Osteocyte (in vitro differentiated cells): ENCODE measurements around the gene INO80E. TPM values are rescaled to one million over a fixed set of nuclear protein-coding genes. Genes with fewer than 3 reads are reported as not detected.
"Not testable (repeated sequence)": the region's sequence is repeated elsewhere in the genome, so short reads cannot be mapped to it uniquely, and the experiment has no call there.

Source experiments
- DNase-seq: peaks from one replicate; pipeline ENCODE4 v3.0.0; 2021; ENCODE audit warnings: mixed read lengths; ENCODE audit not compliant: unreplicated experiment; ENCODE audit errors: extremely low spot score
- H3K27ac Mint-ChIP-seq: one replicate; pipeline ENCODE4 v1.8.0; 2021; ENCODE audit warnings: mild to moderate bottlenecking, mixed read lengths; ENCODE audit not compliant: unreplicated experiment
- H3K27me3 Mint-ChIP-seq: one replicate; pipeline ENCODE4 v1.8.0; 2021; ENCODE audit warnings: mixed read lengths; ENCODE audit not compliant: unreplicated experiment
- H3K36me3 Mint-ChIP-seq: one replicate; pipeline ENCODE4 v1.8.0; 2021; ENCODE audit warnings: mixed read lengths; ENCODE audit not compliant: unreplicated experiment
- H3K4me1 Mint-ChIP-seq: one replicate; pipeline ENCODE4 v1.8.0; 2021; ENCODE audit warnings: mixed read lengths; ENCODE audit not compliant: unreplicated experiment
- H3K4me3 Mint-ChIP-seq: one replicate; pipeline ENCODE4 v1.8.0; 2021; ENCODE audit warnings: mild to moderate bottlenecking, moderate library complexity, mixed read lengths; ENCODE audit not compliant: unreplicated experiment
- H3K9me3 Mint-ChIP-seq: one replicate; pipeline ENCODE4 v1.8.0; 2021; ENCODE audit warnings: mixed read lengths; ENCODE audit not compliant: unreplicated experiment
- total RNA-seq: library from RNA; stranded (reverse); gene quantifications from 2 replicates; pipeline ENCODE4 v1.2.1, GENCODE V29; 2021
- TF ChIP-seq, protein P1 (sequence below): fragments of 200-600 bp; sonication (generic); IDR thresholded peaks from 2 replicates; pipeline ENCODE4 v1.5.0; 2021; ENCODE audit warnings: antibody characterized with exemption, mild to moderate bottlenecking, moderate library complexity

The INO80E gene
- total RNA-seq, 1 donor from 2014 or later: 77.0 TPM

- no peak overlapping the region for H3K27ac Mint-ChIP-seq
- H3K36me3 Mint-ChIP-seq: no peaks in the 10 kb centered on the region
- H3K9me3 Mint-ChIP-seq: no peaks in the 10 kb centered on the region
- no peak overlapping the region for H3K4me3 Mint-ChIP-seq
- no peak for DNase-seq
- TF ChIP-seq, protein P1, sequence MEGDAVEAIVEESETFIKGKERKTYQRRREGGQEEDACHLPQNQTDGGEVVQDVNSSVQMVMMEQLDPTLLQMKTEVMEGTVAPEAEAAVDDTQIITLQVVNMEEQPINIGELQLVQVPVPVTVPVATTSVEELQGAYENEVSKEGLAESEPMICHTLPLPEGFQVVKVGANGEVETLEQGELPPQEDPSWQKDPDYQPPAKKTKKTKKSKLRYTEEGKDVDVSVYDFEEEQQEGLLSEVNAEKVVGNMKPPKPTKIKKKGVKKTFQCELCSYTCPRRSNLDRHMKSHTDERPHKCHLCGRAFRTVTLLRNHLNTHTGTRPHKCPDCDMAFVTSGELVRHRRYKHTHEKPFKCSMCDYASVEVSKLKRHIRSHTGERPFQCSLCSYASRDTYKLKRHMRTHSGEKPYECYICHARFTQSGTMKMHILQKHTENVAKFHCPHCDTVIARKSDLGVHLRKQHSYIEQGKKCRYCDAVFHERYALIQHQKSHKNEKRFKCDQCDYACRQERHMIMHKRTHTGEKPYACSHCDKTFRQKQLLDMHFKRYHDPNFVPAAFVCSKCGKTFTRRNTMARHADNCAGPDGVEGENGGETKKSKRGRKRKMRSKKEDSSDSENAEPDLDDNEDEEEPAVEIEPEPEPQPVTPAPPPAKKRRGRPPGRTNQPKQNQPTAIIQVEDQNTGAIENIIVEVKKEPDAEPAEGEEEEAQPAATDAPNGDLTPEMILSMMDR: no peak
- H3K4me1 Mint-ChIP-seq: peaks cover 16% of the 10 kb centered on the region
- H3K27me3 Mint-ChIP-seq: no peaks in the 10 kb centered on the region
Measured at GRCh38 chr16:29958756-29959155, 37.3 kb upstream of the INO80E start.

GRCh38 chr16:29959293-29959692 lies 36.7 kb upstream of the INO80E start:
- no peak for DNase-seq
- H3K4me3 Mint-ChIP-seq: no peak overlapping the region
- H3K27me3 Mint-ChIP-seq: no peaks in the 10 kb centered on the region
- H3K9me3 Mint-ChIP-seq: no peaks in the 10 kb centered on the region
- peaks cover 16% of the 10 kb centered on the region for H3K4me1 Mint-ChIP-seq
- TF ChIP-seq, protein P1: no peak
- no peak overlapping the region for H3K27ac Mint-ChIP-seq
- H3K36me3 Mint-ChIP-seq: no peaks in the 10 kb centered on the region

DNA sequence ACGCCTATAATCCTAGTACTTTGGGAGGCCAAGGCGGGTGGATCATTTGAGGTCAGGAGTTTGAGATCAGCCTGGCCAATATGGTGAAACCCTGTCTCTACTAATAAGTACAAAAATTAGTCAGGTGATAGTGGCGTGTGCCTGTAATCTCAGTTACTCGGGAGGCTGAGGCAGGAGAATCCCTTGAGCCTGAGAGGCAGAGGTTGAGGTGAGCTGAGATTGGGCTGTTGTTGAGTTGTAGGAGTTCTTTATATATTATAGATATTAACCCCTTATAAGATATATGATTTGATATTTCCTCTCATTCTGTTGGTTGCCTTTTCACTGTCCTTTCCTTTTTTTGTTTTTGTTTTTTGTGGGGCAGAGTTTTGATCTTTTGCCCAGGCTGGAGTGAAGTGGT lies 36.2 kb upstream of the INO80E start:
- peaks cover 16% of the 10 kb centered on the region for H3K4me1 Mint-ChIP-seq
- not testable (repeated sequence) for H3K9me3 Mint-ChIP-seq, H3K36me3 Mint-ChIP-seq, DNase-seq, H3K27me3 Mint-ChIP-seq, H3K27ac Mint-ChIP-seq, H3K4me3 Mint-ChIP-seq

DNA sequence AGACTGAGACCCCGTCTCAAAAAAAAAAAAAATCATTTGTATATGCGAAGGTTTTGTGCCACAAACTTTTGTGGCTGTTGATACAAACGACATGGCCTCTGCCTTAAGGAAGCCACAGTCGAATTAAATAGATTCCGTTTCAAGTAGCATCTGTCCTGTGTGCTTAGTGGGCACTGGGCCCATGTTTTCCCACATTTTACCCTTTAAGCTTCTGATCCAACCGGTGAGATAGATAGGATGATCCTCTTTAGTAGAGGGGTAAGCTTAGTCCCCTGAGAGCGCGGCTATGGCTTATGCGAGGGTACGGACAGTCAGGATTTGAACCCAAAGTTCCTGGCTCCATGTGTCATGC lies 34.9 kb upstream of the INO80E start:
- H3K4me3 Mint-ChIP-seq: peak overlapping the region; percentile 79

DNA sequence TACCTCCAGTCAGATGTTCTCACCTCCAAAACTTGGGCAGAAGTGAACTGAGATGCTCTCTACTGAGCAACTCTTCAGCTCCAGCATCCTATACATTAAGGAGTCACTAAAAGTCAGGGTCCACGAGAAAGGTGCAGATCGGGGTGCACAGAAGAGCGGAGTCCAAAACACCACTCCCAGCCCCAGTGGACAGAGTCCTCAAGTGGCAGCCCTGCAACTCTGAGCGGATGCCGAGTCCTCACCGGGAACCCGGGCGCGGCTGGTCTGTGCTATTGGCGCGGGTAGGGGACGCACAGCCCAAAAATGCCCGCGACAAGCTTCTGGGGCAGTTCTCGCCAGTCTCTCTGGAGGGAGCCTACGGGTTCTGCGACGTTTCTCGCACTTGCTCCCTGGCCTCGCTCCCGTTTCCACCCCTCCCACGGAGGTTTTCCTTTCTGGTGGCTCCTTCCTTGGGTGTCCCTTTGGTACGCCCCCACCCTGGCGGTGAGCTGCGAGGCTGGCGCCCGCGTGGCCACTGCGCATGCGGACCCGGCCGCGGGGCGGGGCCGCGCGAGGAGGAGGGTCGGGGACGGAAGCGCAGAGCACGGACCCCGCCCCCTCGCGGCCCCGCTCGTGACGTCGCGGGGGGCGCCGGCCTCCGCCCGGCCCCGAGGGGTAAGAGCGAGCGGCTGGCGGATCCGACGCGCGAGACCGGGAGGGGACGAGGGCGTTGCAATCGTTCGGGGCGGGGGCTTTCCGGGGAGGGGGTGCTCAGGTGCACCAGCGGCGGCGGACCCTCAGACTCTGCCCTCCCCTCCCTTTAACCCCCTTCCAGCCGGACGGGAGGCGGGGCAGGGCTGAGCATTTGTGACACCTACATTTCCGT lies 34.3 kb upstream of the INO80E start, which contains the start of gene TMEM219:
Gene TMEM219 (plus strand): TSS at position 601 of the 865 bp plus-strand sequence. CDS start 1,065 bp downstream, outside the sequence.
- Mint-ChIP-seq H3K9me3 (no peaks in the 10 kb centered on the region), H3K4me1 (peaks cover 19% of the 10 kb centered on the region), H3K36me3 (peaks cover 2% of the 10 kb centered on the region), H3K4me3 (peak within 1 kb of the TSS; percentile 85), H3K27ac (peak within 1 kb of the TSS; percentile 93), H3K27me3 (no peaks in the 10 kb centered on the region)
- DNase-seq: peak; percentile 98
- TF ChIP-seq, protein P1: peak; percentile 55

More for the DNA sequence above, 34.9 kb upstream of the INO80E start:
- TF ChIP-seq, protein P1: no peak
- H3K27ac Mint-ChIP-seq: peak overlapping the region; percentile 73
- no peaks in the 10 kb centered on the region for H3K27me3 Mint-ChIP-seq
- H3K36me3 Mint-ChIP-seq: peaks cover 1% of the 10 kb centered on the region
- no peak for DNase-seq
- peaks cover 18% of the 10 kb centered on the region for H3K4me1 Mint-ChIP-seq
- no peaks in the 10 kb centered on the region for H3K9me3 Mint-ChIP-seq
